Measurements from ENCODE around the gene AVPR2.

AVPR2 gene

GRCh38 chrX:153886915-153887314 lies 17.6 kb upstream of the AVPR2 start:
- no peak for FAIRE-seq

- FAIRE-seq: no peak
These were observed 17.1 kb upstream of the AVPR2 start for GRCh38 chrX:153887385-153887784.

GRCh38 chrX:153888344-153888743 lies 16.1 kb upstream of the AVPR2 start:
- no peak for FAIRE-seq

- no peak for FAIRE-seq
These were observed 15.3 kb upstream of the AVPR2 start for GRCh38 chrX:153889123-153889522.

GRCh38 chrX:153897899-153898298 lies 6.6 kb upstream of the AVPR2 start:
- no peak for FAIRE-seq

- FAIRE-seq: no peak
These were observed 3.4 kb upstream of the AVPR2 start for GRCh38 chrX:153900831-153901752.

- FAIRE-seq: no peak
These were observed 2.7 kb upstream of the AVPR2 start for GRCh38 chrX:153901753-153902140.

GRCh38 chrX:153902385-153902784 lies 2.1 kb upstream of the AVPR2 start:
- no peak for FAIRE-seq

GRCh38 chrX:153903238-153903980 lies 1.1 kb upstream of the AVPR2 start:
- FAIRE-seq: no peak

GRCh38 chrX:153905481-153906095 lies 1.1 kb downstream of the AVPR2 start:
- no peak for FAIRE-seq

GRCh38 chrX:153906126-153906917 lies 1.8 kb downstream of the AVPR2 start:
- no peak for FAIRE-seq

GRCh38 chrX:153907456-153907855 lies 3.0 kb downstream of the AVPR2 start:
- no peak for FAIRE-seq

- no peak for FAIRE-seq
These were observed 3.9 kb downstream of the AVPR2 start for GRCh38 chrX:153908219-153908860.

GRCh38 chrX:153909024-153909979 lies 4.8 kb downstream of the AVPR2 start:
- FAIRE-seq: no peak

- FAIRE-seq: no peak
These were observed 5.5 kb downstream of the AVPR2 start for GRCh38 chrX:153909980-153910360.

GRCh38 chrX:153910446-153910845 lies 6.0 kb downstream of the AVPR2 start:
- FAIRE-seq: no peak

- no peak for FAIRE-seq
These were observed 7.3 kb downstream of the AVPR2 start for GRCh38 chrX:153911798-153912197.

- FAIRE-seq: no peak
These were observed 8.7 kb downstream of the AVPR2 start for GRCh38 chrX:153913211-153913610.

- no peak for FAIRE-seq
These were observed 9.2 kb downstream of the AVPR2 start for GRCh38 chrX:153913701-153914100.

GRCh38 chrX:153917869-153918268 lies 13.4 kb downstream of the AVPR2 start:
- no peak for FAIRE-seq

GRCh38 chrX:153919281-153919680 lies 14.8 kb downstream of the AVPR2 start:
- FAIRE-seq: no peak
